ENCODE measurements around the gene EHBP1L1. TPM values are rescaled to one million over a fixed set of nuclear protein-coding genes. Genes with fewer than 3 reads are reported as not detected.
A peak's percentile ranks its signal among the peaks of the same experiment; 100 is the strongest.

EHBP1L1 gene
- total and polyA plus RNA-seq, 7 donors = 114 to 345 (median 208) TPM

GRCh38 chr11:65539744-65540289, 36.0 kb upstream of the EHBP1L1 start:
- intact Hi-C loops (cut with DNase I) = loop anchor here in 1 of 2 donors (2.0 to 5.0 kb wide), 2 partner anchors 53 to 112 kb away; no protein-coding TSS in a partner anchor
- Histone ChIP-seq H3K36me3 (ENCODE audit: insufficient read depth in 1 of 2, low read depth in 1 of 2) (peaks cover 0 to 66% of the 10 kb centered on the region in 2 donors), H3K4me1 (peaks cover 16% of the 10 kb centered on the region), H3K4me3 (peak overlapping the region; percentile 65), H3K27me3 (ENCODE audit: insufficient read depth in 3 of 3, low read length in 2 of 3) (no peaks in the 10 kb centered on the region), H3K9me3 (no peaks in the 10 kb centered on the region), H3K27ac (peak overlapping the region; percentile 84)
- peak in 1 of 4 donors; percentile 15 for ATAC-seq
- no peak for TF ChIP-seq CTCF (IDR thresholded peaks at IDR 0.05)
- no peak for DNase-seq
- 27 to 31% (median 29%) methylated on average over 51 to 60 of the region's 60 CpGs for WGBS, 3 donors

- 0% methylated on average over 57 to 78 of the region's 78 CpGs for WGBS, 3 donors
- intact Hi-C loops (cut with DNase I) = loop anchor here in 1 of 2 donors (1.0 to 5.0 kb wide), 3 partner anchors 32 to 112 kb away; partner anchors contain the start of gene FAM89B
- H3K36me3 ChIP-seq (ENCODE audit: insufficient read depth in 1 of 2, low read depth in 1 of 2) = peaks cover 0 to 63% of the 10 kb centered on the region in 2 donors
Measured at GRCh38 chr11:65540290-65541092, 35.4 kb upstream of the EHBP1L1 start.

GRCh38 chr11:65541093-65541982, 34.5 kb upstream of the EHBP1L1 start:
- DNase-seq (no peak), ATAC-seq (no peak)
- Histone ChIP-seq H3K27me3 (ENCODE audit: insufficient read depth in 3 of 3, low read length in 2 of 3) (no peaks in the 10 kb centered on the region), H3K9me3 (no peaks in the 10 kb centered on the region), H3K27ac (peak overlapping the region; percentile 84), H3K36me3 (ENCODE audit: insufficient read depth in 1 of 2, low read depth in 1 of 2) (peaks cover 0 to 62% of the 10 kb centered on the region in 2 donors), H3K4me1 (peaks cover 16% of the 10 kb centered on the region), H3K4me3 (peak overlapping the region; percentile 65)
- intact Hi-C loops (cut with DNase I) = loop anchor here in 1 of 2 donors (1.0 to 5.0 kb wide), 3 partner anchors 31 to 111 kb away; partner anchors contain the start of gene FAM89B
- WGBS, 3 donors = 35 to 42% (median 41%) methylated on average over 18 of the region's 18 CpGs
- no peak for TF ChIP-seq CTCF (IDR thresholded peaks at IDR 0.05)

More at GRCh38 chr11:65540290-65541092, 35.4 kb upstream of the EHBP1L1 start:
- Histone ChIP-seq H3K4me1 (peaks cover 16% of the 10 kb centered on the region), H3K27ac (peak overlapping the region; percentile 84), H3K27me3 (ENCODE audit: insufficient read depth in 3 of 3, low read length in 2 of 3) (no peaks in the 10 kb centered on the region), H3K9me3 (no peaks in the 10 kb centered on the region), H3K4me3 (peak overlapping the region; percentile 65)
- peak; percentile 77 for TF ChIP-seq CTCF (IDR thresholded peaks at IDR 0.05)
- DNase-seq (peak; percentile 89 to 95), ATAC-seq (peak; percentile 85 to 95 (median 93))

- Histone ChIP-seq H3K4me1 (peaks cover 16% of the 10 kb centered on the region), H3K36me3 (ENCODE audit: insufficient read depth in 1 of 2, low read depth in 1 of 2) (peaks cover 0 to 56% of the 10 kb centered on the region in 2 donors), H3K27ac (no peak overlapping the region), H3K4me3 (no peak overlapping the region), H3K9me3 (no peaks in the 10 kb centered on the region), H3K27me3 (ENCODE audit: insufficient read depth in 3 of 3, low read length in 2 of 3) (no peaks in the 10 kb centered on the region)
- intact Hi-C loops (cut with DNase I) = loop anchor here in 1 of 2 donors (5.0 kb wide), 1 partner anchor 109 kb away; no protein-coding TSS in a partner anchor
- no peak for TF ChIP-seq CTCF (IDR thresholded peaks at IDR 0.05)
- ATAC-seq (no peak), DNase-seq (no peak)
- 85 to 94% (median 89%) methylated on average over 3 of the region's 3 CpGs for WGBS, 3 donors
Measured at GRCh38 chr11:65542738-65543390, 33.0 kb upstream of the EHBP1L1 start.

Measured in psoas muscle (tissue), 8 donors.